AG04450 (cell line): Measurements from ENCODE around the gene COL5A3. TPM values are rescaled to one million over a fixed set of nuclear protein-coding genes. Genes with fewer than 3 reads are reported as not detected.

Source experiments
- CTCF ChIA-PET: fragments of 300-600, 350-600 bp; formaldehyde crosslinking; extraction: SDS; loops from one replicate; lab custom pipeline; 2022; ENCODE audit warnings: antibody characterized with exemption, inconsistent platforms; lab: Charles Lee
- POLR2A ChIA-PET: fragments of 350-600 bp; formaldehyde crosslinking; extraction: SDS; loops from one replicate; lab custom pipeline; 2021; ENCODE audit warnings: antibody characterized with exemption, inconsistent platforms; lab: Yijun Ruan, JAX
- DNase-seq: peaks from one replicate; pipeline ENCODE4 v3.0.0-alpha.2; 2011; ENCODE audit warnings: low read depth, low spot score
- H3K27ac ChIP-seq: one replicate; pipeline ENCODE4 v1.5.1; 2012; ENCODE audit warnings: low read depth, low read length, control low read depth
- H3K27me3 ChIP-seq: one replicate; pipeline ENCODE4 v1.6.0; 2012; ENCODE audit warnings: low read length; ENCODE audit not compliant: control insufficient read depth, insufficient read depth
- H3K4me3 ChIP-seq: 2 replicates; pipeline ENCODE4 v1.5.1; 2011; ENCODE audit warnings: mild to moderate bottlenecking, low read depth, low read length, control low read depth
- H3K9me3 ChIP-seq: 2 replicates; pipeline ENCODE4 v1.5.1; 2012; ENCODE audit warnings: low read length; ENCODE audit not compliant: control insufficient read depth, insufficient read depth
- polyA plus RNA-seq: library from polyadenylated mRNA; depleted of rRNA; stranded (reverse); fragments of >200 nt; gene quantifications from 2 replicates; pipeline ENCODE4 v1.2.3, GENCODE V29; 2011
- TF ChIP-seq, protein P1 (sequence below): IDR thresholded peaks from 2 replicates; pipeline ENCODE4 v1.5.1; 2011; ENCODE audit warnings: low read depth, low read length, control low read depth, inconsistent platforms

The COL5A3 gene
- polyA plus RNA-seq, 1 experiment: 1.6 TPM

DNA sequence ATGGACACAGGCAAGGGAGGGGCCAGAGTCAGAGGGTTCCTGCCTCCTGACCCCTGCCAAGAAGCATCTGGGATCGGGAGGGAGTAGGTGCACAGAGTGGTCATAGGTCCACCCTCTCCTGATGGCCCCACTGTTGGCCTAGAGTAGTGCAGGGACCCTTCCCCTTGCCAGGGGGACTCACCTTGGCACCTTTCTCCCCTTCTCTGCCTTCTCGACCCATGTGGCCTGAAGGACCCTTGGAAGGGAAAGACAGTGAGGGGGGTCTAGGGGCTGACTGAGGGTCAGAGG, 40.7 kb downstream of the COL5A3 start:
- Histone ChIP-seq H3K27me3 (no peaks in the 10 kb centered on the region), H3K27ac (no peak overlapping the region), H3K4me3 (no peak overlapping the region), H3K9me3 (no peaks in the 10 kb centered on the region; the same call in 1 of the 2 replicates)
- TF ChIP-seq, protein P1, sequence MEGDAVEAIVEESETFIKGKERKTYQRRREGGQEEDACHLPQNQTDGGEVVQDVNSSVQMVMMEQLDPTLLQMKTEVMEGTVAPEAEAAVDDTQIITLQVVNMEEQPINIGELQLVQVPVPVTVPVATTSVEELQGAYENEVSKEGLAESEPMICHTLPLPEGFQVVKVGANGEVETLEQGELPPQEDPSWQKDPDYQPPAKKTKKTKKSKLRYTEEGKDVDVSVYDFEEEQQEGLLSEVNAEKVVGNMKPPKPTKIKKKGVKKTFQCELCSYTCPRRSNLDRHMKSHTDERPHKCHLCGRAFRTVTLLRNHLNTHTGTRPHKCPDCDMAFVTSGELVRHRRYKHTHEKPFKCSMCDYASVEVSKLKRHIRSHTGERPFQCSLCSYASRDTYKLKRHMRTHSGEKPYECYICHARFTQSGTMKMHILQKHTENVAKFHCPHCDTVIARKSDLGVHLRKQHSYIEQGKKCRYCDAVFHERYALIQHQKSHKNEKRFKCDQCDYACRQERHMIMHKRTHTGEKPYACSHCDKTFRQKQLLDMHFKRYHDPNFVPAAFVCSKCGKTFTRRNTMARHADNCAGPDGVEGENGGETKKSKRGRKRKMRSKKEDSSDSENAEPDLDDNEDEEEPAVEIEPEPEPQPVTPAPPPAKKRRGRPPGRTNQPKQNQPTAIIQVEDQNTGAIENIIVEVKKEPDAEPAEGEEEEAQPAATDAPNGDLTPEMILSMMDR: no peak
- POLR2A ChIA-PET: no interaction called here
- DNase-seq: no peak
- CTCF ChIA-PET: no interaction called here

DNA sequence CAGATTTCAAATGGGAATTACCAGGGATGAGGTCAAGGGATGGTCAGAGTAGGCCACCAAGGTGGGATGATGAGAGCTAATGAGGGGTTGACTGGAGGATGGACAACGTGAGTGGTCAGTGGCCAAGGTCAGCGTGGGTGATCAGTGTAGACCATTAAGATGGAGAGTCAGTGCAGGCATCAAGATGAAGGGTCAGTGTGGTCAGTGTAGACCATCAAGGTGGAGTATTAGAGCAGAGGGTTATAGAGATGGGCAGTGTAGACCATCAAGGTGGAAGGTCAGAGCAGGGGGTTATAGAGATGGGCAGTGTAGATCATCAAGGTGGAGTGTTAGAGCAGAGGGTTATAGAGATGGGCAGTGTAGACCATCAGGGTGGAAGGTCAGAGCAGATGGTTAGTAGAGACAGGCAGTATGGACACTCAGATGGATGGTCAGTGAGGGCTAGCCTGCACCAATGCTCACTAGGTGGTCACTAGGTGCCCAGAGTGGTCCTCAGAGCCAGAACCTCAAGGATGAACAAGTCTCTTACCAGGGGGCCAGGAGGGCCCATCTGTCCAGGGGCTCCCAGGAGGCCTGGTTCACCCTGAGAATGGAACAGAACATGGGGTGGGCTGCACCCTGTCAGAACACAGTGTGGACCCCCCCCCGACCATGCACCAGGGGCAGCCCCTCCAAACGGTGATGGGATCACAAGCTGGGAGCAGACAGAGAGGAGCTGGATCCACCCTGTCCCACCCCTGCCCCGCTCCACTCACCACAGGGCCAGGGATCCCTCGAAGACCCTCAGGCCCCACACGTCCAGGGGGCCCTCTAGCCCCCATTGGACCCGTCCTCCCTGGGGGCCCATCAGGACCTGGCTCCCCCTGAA, 41.2 kb downstream of the COL5A3 start:
- no peaks in the 10 kb centered on the region; the same call in 1 of the 2 replicates for H3K9me3 ChIP-seq
- H3K4me3 ChIP-seq: no peak overlapping the region
- H3K27me3 ChIP-seq: no peaks in the 10 kb centered on the region
- H3K27ac ChIP-seq: no peak overlapping the region
- POLR2A ChIA-PET: no interaction called here
- TF ChIP-seq, protein P1: no peak
- CTCF ChIA-PET: no interaction called here
- no peak for DNase-seq

- ChIA-PET CTCF (no interaction called here), POLR2A (no interaction called here)
- no peaks in the 10 kb centered on the region for H3K9me3 ChIP-seq
- H3K4me3 ChIP-seq: no peak overlapping the region
- no peaks in the 10 kb centered on the region for H3K27me3 ChIP-seq
- no peak overlapping the region for H3K27ac ChIP-seq
- no peak for DNase-seq
- TF ChIP-seq, protein P1: no peak
Observed at GRCh38 chr19:9967326-9967725, 43.0 kb downstream of the COL5A3 start.

DNA sequence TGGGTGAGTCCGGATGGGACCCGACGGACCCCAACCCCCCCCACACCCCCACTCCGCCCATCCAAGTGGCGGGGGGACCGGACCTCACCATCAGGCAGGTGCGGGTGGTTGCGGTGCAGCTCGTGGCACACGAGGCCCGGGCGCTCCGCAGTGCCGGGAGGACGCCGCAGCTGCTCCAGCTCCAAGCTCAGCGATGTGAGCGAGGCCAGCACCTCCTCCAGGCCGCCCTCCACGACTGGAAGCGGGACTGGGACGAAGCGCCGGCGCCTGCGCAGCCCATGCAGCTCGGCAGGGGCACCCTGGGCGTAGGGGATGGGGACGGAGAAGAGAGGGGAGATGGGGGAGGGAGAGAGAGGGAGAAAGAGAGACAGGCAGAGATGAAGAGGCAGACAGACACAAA, 43.9 kb downstream of the COL5A3 start:
- POLR2A ChIA-PET: no interaction called here
- H3K4me3 ChIP-seq: no peak overlapping the region
- no peak overlapping the region for H3K27ac ChIP-seq
- H3K9me3 ChIP-seq: no peaks in the 10 kb centered on the region
- DNase-seq: no peak
- H3K27me3 ChIP-seq: no peaks in the 10 kb centered on the region
- CTCF ChIA-PET: interaction anchor here (1.5 to 2.0 kb wide), 2 partner anchors 34 to 61 kb away, joined by 5 to 14 read pairs; no protein-coding TSS in a partner anchor
- TF ChIP-seq, protein P1: no peak

DNA sequence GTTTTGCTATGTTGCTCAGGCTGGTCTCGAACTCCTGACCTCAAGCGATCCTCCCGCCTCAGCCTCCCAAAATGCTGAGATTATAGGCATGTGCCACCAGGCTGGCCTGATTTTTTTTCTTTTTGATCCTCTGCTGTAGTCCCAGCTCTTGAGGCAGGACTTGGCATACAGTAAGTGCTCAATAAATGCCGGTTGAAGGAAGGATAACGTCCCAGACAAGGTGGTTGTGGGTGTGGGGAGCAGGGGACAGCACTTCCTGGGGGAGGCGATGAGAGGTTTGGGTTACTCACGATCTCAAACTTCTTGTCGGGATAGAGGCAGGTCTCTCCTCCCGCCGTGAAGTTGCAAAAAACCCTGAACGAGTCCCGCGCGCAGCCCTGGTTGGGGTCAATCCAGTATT, 44.3 kb downstream of the COL5A3 start:
- TF ChIP-seq, protein P1: no peak
- Histone ChIP-seq H3K27me3 (no peaks in the 10 kb centered on the region), H3K9me3 (no peaks in the 10 kb centered on the region), H3K27ac (no peak overlapping the region), H3K4me3 (no peak overlapping the region)
- no peak for DNase-seq
- ChIA-PET CTCF (interaction anchor here (1.5 to 2.0 kb wide), 2 partner anchors 34 to 61 kb away, joined by 5 to 14 read pairs; no protein-coding TSS in a partner anchor), POLR2A (no interaction called here)
